ENCODE results near the gene PRKCB. TPM values are rescaled to one million over a fixed set of nuclear protein-coding genes. Genes with fewer than 3 reads are reported as not detected.

The PRKCB gene
- polyA plus RNA-seq, 1 donor (not counting 4 experiments of a cell fraction or from before 2014, with no cell fraction given), result 0.18 TPM

DNA sequence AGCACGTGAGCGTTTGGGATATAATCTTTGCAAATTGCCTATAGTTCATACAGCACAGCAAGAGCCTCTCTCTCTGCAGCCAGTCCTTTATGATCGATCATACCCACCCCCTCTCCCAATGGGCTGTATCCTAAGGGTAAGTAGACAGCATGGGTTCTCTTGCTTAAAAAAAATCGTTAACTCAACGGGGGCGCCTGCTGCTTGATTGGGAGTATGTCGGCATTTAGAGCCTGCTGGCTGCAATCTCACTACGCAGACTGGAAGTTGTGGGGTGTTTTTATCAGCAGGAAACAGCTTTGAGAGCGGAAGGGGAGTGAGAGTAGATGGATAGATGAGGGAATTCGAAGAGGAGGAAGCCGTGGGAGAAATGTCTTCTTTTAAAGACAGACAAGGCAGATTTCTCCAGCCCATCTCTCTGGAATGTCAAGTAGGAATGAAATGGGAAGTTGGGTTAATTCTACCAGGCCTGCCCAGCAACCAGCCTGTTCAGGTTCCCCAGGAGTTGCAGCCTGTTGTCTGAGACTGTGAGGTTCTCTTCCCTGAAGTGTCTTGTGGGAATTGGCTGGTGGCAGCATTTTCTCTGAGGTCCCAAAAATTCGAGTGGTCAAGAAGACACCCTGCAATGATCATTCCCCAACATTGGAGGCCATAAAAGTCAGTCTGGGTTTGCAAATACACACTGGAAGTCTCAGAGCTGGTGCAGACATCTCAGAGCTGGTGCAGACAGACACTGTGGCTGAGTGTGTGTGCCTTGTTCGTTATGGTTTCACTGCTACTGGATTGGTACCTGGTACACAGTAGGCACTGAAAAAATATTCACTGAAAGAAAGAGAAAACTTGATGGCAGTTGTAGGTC, 65.6 kb downstream of the PRKCB start:
- Histone ChIP-seq H3K9ac (ENCODE audit: control insufficient read depth, extremely low read depth, insufficient read depth, low read length) (no peak overlapping the region), H3K4me1 (ENCODE audit: control insufficient read depth, extremely low read depth, insufficient read depth, low read length) (peaks cover 15% of the 10 kb centered on the region), H3K9me1 (ENCODE audit: control insufficient read depth, extremely low read depth, insufficient read depth, low read length) (no peaks in the 10 kb centered on the region), H3K9me3 (ENCODE audit: control insufficient read depth, low read depth, low read length) (no peaks in the 10 kb centered on the region), H4K20me1 (ENCODE audit: control insufficient read depth, extremely low read depth, insufficient read depth, low read length) (no peaks in the 10 kb centered on the region), H3K79me2 (ENCODE audit: control insufficient read depth, insufficient read depth, low read length) (no peaks in the 10 kb centered on the region), H3K4me2 (ENCODE audit: control insufficient read depth, extremely low read depth, insufficient read depth, low read depth, low read length) (no peak overlapping the region), H2AFZ (ENCODE audit: control insufficient read depth, low read length) (no peak overlapping the region), H3K27me3 (ENCODE audit: control insufficient read depth, extremely low read depth, insufficient read depth, low read length) (no peaks in the 10 kb centered on the region), H3K27ac (ENCODE audit: control insufficient read depth, insufficient read depth, low read length) (no peak overlapping the region), H3K36me3 (ENCODE audit: control insufficient read depth in 2 of 2, extremely low read depth in 1 of 2, insufficient read depth in 2 of 2, low read length in 2 of 2) (no peaks in the 10 kb centered on the region), H3K4me3 (ENCODE audit: control insufficient read depth in 2 of 3, extremely low read depth in 1 of 3, insufficient read depth in 2 of 3, low read depth in 1 of 3, low read length in 3 of 3) (no peak overlapping the region)
- FAIRE-seq (no peak), DNase-seq (ENCODE audit: low read depth, low spot score) (no peak)
- TF ChIP-seq, protein P1, sequence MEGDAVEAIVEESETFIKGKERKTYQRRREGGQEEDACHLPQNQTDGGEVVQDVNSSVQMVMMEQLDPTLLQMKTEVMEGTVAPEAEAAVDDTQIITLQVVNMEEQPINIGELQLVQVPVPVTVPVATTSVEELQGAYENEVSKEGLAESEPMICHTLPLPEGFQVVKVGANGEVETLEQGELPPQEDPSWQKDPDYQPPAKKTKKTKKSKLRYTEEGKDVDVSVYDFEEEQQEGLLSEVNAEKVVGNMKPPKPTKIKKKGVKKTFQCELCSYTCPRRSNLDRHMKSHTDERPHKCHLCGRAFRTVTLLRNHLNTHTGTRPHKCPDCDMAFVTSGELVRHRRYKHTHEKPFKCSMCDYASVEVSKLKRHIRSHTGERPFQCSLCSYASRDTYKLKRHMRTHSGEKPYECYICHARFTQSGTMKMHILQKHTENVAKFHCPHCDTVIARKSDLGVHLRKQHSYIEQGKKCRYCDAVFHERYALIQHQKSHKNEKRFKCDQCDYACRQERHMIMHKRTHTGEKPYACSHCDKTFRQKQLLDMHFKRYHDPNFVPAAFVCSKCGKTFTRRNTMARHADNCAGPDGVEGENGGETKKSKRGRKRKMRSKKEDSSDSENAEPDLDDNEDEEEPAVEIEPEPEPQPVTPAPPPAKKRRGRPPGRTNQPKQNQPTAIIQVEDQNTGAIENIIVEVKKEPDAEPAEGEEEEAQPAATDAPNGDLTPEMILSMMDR (optimal IDR thresholded peaks at IDR 0.05 in 1 of 3, IDR thresholded peaks at IDR 0.05 in 1 of 3, conservative IDR thresholded peaks at IDR 0.05 in 1 of 3; ENCODE audit: extremely low read depth in 1 of 3, insufficient read depth in 2 of 3, low read length in 3 of 3), result no peak
- TF ChIP-seq EZH2 (IDR thresholded peaks at IDR 0.05; ENCODE audit: low read length), result no peak
- dilution Hi-C loops (cut with MboI; ENCODE audit: extremely low pct_ligation_motif_present, low sequenced_read_pairs), result no loop called here

DNA sequence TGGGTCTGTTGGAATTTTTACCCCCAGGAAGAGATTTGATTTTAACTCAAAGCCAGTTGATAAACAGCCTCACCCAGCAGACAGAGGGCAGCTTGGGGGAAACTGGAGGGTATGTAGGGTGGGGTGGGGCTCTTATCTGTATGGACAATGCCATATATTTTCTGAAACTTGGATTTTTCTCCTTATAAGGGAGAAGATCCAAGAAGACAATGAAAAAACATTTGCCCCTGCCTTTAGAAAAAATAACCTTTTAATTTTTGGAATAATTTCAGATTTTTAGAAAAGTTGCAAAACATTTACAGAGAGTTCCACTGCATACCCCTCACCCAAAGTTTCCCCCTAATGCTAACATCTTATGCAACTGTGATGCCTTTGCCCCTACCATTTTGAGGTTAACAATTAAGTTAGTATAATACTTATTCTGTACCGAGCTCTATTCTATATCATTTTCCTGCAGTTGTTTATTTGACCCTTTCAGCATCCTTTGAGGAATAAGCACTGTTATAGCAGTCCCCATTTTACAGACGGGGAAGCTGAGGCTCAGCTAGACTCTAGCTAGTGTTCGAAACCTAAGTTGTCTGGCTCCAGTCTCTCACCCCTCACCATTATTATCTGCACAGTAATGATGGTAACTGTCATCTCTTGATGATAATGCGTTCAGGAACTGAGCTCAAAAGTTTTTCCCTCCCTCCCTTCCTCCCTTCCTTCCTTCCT, 66.4 kb downstream of the PRKCB start:
- no peaks in the 10 kb centered on the region for H3K9me3 ChIP-seq (ENCODE audit: control insufficient read depth, low read depth, low read length)
- H3K9me1 ChIP-seq (ENCODE audit: control insufficient read depth, extremely low read depth, insufficient read depth, low read length), result no peaks in the 10 kb centered on the region
- H3K9ac ChIP-seq (ENCODE audit: control insufficient read depth, extremely low read depth, insufficient read depth, low read length), result no peak overlapping the region
- H3K27me3 ChIP-seq (ENCODE audit: control insufficient read depth, extremely low read depth, insufficient read depth, low read length), result no peaks in the 10 kb centered on the region
- dilution Hi-C loops (cut with MboI; ENCODE audit: extremely low pct_ligation_motif_present, low sequenced_read_pairs), result no loop called here
- no peaks in the 10 kb centered on the region for H3K36me3 ChIP-seq (ENCODE audit: control insufficient read depth in 2 of 2, extremely low read depth in 1 of 2, insufficient read depth in 2 of 2, low read length in 2 of 2)
- no peaks in the 10 kb centered on the region for H4K20me1 ChIP-seq (ENCODE audit: control insufficient read depth, extremely low read depth, insufficient read depth, low read length)
- H2AFZ ChIP-seq (ENCODE audit: control insufficient read depth, low read length), result no peak overlapping the region
- H3K4me2 ChIP-seq (ENCODE audit: control insufficient read depth, extremely low read depth, insufficient read depth, low read depth, low read length), result no peak overlapping the region
- TF ChIP-seq, protein P1 (optimal IDR thresholded peaks at IDR 0.05 in 1 of 3, IDR thresholded peaks at IDR 0.05 in 1 of 3, conservative IDR thresholded peaks at IDR 0.05 in 1 of 3; ENCODE audit: extremely low read depth in 1 of 3, insufficient read depth in 2 of 3, low read length in 3 of 3), result no peak
- no peak for TF ChIP-seq EZH2 (IDR thresholded peaks at IDR 0.05; ENCODE audit: low read length)
- no peak for FAIRE-seq
- no peak overlapping the region for H3K27ac ChIP-seq (ENCODE audit: control insufficient read depth, insufficient read depth, low read length)
- H3K4me3 ChIP-seq (ENCODE audit: control insufficient read depth in 2 of 3, extremely low read depth in 1 of 3, insufficient read depth in 2 of 3, low read depth in 1 of 3, low read length in 3 of 3), result no peak overlapping the region
- no peak for DNase-seq (ENCODE audit: low read depth, low spot score)
- H3K79me2 ChIP-seq (ENCODE audit: control insufficient read depth, insufficient read depth, low read length), result no peaks in the 10 kb centered on the region
- peaks cover 15% of the 10 kb centered on the region for H3K4me1 ChIP-seq (ENCODE audit: control insufficient read depth, extremely low read depth, insufficient read depth, low read length)

All from keratinocyte (primary cell).